HG03457 (cell line): Measurements from ENCODE around the gene SFT2D2.

ENCODE experiments used
- ATAC-seq: cut with Tn5 transposase; IDR thresholded peaks from one replicate; pipeline ENCODE4 v1.9.1; 2021; ENCODE audit warnings: moderate number of reproducible peaks; ENCODE audit not compliant: unreplicated experiment

The SFT2D2 gene

DNA sequence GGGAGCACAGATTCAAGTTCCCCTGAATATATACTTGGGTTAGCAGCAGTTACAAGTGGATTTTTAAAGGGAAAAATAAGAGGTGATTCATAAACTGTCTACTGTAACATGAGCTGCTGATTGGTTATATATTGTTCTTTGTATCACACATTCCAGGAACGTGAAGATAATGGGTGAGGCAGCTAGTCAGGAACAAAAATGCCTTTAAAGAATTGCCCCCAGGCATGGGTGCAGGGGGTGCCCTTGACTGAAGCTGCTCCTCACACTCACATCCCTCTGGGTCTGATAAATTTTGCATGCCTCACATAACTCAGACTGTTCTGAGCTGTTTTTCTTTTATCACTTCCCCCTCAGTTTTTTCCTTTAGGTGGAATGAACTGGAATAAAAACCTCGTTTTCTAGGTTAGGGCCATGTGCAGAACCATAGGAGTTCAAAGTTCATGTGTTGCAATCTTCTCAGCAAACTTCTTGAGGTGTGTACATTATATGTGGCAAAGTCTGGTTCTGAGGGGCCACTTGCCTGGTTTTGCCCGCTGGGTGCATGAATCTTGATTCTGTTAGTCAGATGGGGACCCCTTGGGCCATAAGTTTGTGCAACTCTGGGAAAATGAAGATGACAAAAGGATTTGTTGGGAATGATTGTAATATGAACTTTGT lies 76.0 kb downstream of the SFT2D2 start:
- ATAC-seq, result no peak
